RWPE2 (cell line): ENCODE data around the gene DICER1.

Source experiments
- ATAC-seq: fragments of 200-7000 bp; cut with Tn5 transposase; 3 replicates; pipeline ENCODE4 v1.9.1; 2021; ENCODE audit warnings: low read depth
- DNase-seq: peaks from one replicate; pipeline ENCODE4 v3.0.0-alpha.2; 2020; ENCODE audit warnings: low spot score
- H3K27ac ChIP-seq: fragments of 450-650 bp; 2 replicates; pipeline ENCODE4 v1.5.1; 2017; ENCODE audit warnings: mild to moderate bottlenecking; ENCODE audit not compliant: poor library complexity, severe bottlenecking
- H3K27me3 ChIP-seq: fragments of 250-450 bp; sonication (Bioruptor Pico); 2 replicates; pipeline ENCODE4 v1.5.1; 2021; ENCODE audit warnings: mild to moderate bottlenecking, moderate library complexity; ENCODE audit not compliant: insufficient read depth, poor library complexity, severe bottlenecking
- H3K36me3 ChIP-seq: fragments of 250-450 bp; sonication (Bioruptor Pico); 2 replicates; pipeline ENCODE4 v1.5.1; 2020; ENCODE audit warnings: low read depth, mild to moderate bottlenecking, moderate library complexity
- H3K4me1 ChIP-seq: fragments of 250-450 bp; sonication (Bioruptor Pico); 2 replicates; pipeline ENCODE4 v1.5.1; 2021; ENCODE audit warnings: mild to moderate bottlenecking, moderate library complexity; ENCODE audit not compliant: insufficient read depth, poor library complexity, severe bottlenecking
- H3K4me3 ChIP-seq: fragments of 250-450 bp; sonication (Bioruptor Pico); 2 replicates; pipeline ENCODE4 v1.5.1; 2021; ENCODE audit warnings: mild to moderate bottlenecking, moderate library complexity; ENCODE audit not compliant: severe bottlenecking
- H3K9me3 ChIP-seq: fragments of 250-450 bp; sonication (Bioruptor Pico); 2 replicates; pipeline ENCODE4 v1.5.1; 2021; ENCODE audit warnings: mild to moderate bottlenecking, moderate library complexity; ENCODE audit not compliant: severe bottlenecking
- TF ChIP-seq, protein P1 (sequence below): fragments of 450-650 bp; IDR thresholded peaks from one replicate; pipeline ENCODE4 v1.5.1; 2017; ENCODE audit warnings: mild to moderate bottlenecking, moderate library complexity; ENCODE audit not compliant: poor library complexity, severe bottlenecking

Gene DICER1

DNA sequence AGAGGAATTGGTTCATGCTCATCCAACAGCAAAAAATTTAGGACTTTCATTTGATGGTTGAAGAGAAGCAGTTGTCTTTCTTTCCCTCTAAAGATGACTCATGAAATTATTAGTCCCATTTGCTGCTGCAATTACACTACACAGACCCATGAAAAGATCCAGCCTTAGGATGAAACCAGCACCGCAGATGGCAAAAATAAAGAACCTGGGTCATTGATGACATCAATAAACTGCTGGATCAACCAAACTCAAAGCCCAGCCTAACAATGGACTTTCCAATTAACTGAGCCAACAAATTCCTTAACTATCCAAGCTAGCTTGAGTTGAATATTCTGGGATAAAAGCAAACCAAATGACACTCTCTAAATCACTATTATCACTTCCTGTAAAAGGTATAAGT lies 20.7 kb downstream of the DICER1 start:
- ATAC-seq: no peak
- H3K27ac ChIP-seq: no peak overlapping the region

DNA sequence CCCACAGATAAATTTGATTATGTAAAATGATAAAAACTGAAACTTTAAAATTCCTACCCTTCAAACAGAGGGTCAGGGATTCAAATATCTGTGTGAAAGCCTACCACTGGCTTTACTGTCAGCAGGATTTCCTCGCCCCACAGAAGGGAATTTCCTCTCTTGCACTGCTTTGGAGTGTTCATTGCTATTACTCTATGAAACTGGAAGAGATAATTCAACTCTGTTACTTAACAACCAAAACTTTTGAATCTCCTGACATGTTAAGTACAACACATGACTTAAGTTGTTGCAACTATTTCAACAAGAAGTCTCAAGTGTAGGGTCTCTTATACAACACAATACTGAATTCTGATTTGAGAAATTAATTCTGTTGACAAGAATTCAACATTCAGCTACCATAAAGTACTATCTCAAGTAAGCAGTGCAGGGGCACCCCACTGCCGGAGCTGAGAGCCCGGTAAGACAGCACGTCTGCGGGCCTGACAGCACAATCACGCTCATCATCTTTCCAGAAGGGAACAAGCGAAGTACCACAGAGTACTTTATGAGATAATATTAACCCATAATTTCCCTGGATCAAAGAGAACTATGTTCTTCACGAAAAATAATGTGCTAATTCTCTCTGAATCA lies 22.9 kb downstream of the DICER1 start:
- ATAC-seq (no peak), DNase-seq (no peak)
- TF ChIP-seq, protein P1, sequence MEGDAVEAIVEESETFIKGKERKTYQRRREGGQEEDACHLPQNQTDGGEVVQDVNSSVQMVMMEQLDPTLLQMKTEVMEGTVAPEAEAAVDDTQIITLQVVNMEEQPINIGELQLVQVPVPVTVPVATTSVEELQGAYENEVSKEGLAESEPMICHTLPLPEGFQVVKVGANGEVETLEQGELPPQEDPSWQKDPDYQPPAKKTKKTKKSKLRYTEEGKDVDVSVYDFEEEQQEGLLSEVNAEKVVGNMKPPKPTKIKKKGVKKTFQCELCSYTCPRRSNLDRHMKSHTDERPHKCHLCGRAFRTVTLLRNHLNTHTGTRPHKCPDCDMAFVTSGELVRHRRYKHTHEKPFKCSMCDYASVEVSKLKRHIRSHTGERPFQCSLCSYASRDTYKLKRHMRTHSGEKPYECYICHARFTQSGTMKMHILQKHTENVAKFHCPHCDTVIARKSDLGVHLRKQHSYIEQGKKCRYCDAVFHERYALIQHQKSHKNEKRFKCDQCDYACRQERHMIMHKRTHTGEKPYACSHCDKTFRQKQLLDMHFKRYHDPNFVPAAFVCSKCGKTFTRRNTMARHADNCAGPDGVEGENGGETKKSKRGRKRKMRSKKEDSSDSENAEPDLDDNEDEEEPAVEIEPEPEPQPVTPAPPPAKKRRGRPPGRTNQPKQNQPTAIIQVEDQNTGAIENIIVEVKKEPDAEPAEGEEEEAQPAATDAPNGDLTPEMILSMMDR: no peak
- peaks cover 3% of the 10 kb centered on the region for H3K4me1 ChIP-seq
- H3K36me3 ChIP-seq: peaks cover 52% of the 10 kb centered on the region
- H3K4me3 ChIP-seq: no peak overlapping the region
- H3K27ac ChIP-seq: no peak overlapping the region
- H3K27me3 ChIP-seq: no peaks in the 10 kb centered on the region
- H3K9me3 ChIP-seq: no peaks in the 10 kb centered on the region

More for the DNA sequence above, 20.7 kb downstream of the DICER1 start:
- Histone ChIP-seq H3K27me3 (no peaks in the 10 kb centered on the region), H3K4me1 (peaks cover 19% of the 10 kb centered on the region), H3K36me3 (peaks cover 45% of the 10 kb centered on the region), H3K9me3 (no peaks in the 10 kb centered on the region), H3K4me3 (no peak overlapping the region)
- TF ChIP-seq, protein P1: no peak
- no peak for DNase-seq

DNA sequence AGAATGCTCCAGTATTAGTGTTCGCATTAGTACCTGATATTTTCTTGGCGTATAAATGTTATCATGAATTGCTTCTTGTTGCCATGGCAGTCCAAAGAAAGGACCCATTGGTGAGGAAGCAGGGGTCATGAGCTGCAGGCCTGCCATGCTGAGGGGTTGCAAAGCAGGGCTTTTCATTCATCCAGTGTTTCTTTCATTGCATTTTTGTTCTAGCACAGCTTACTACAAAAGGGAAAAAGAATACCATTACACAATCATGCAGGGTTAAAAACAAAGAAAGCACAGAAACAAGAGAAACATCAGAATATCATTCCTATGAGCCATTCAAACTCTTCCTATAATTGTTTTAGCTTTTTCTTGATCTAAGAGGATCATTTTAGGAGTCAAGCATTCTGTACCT lies 24.0 kb downstream of the DICER1 start:
- no peak overlapping the region for H3K27ac ChIP-seq
- H3K4me1 ChIP-seq: no peaks in the 10 kb centered on the region
- TF ChIP-seq, protein P1: no peak
- no peak for ATAC-seq
- H3K27me3 ChIP-seq: no peaks in the 10 kb centered on the region
- H3K9me3 ChIP-seq: no peaks in the 10 kb centered on the region
- H3K4me3 ChIP-seq: no peak overlapping the region
- H3K36me3 ChIP-seq: peaks cover 62% of the 10 kb centered on the region
- no peak for DNase-seq

DNA sequence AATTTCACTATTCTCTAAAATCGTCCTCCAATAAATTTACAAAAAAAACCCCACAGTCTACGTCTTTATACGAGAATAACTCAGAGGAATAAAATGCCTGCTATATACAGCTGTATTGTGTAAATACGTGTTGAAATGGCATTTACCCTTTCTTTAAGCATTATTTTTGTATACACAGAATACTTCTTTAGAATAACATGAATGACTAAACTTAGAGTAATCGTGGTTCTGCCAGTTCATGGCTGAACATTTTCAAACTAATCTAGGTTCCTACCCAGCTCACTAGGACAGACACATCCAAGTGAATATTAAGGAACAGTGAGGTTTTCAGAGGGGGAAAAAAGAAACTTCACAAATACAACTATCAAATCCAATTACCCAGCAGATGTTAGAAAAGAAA lies 24.6 kb downstream of the DICER1 start:
- ATAC-seq: no peak
- Histone ChIP-seq H3K4me3 (no peak overlapping the region), H3K4me1 (no peaks in the 10 kb centered on the region), H3K27ac (no peak overlapping the region), H3K36me3 (peaks cover 65% of the 10 kb centered on the region), H3K9me3 (no peaks in the 10 kb centered on the region), H3K27me3 (no peaks in the 10 kb centered on the region)
- TF ChIP-seq, protein P1: no peak
- DNase-seq: no peak

DNA sequence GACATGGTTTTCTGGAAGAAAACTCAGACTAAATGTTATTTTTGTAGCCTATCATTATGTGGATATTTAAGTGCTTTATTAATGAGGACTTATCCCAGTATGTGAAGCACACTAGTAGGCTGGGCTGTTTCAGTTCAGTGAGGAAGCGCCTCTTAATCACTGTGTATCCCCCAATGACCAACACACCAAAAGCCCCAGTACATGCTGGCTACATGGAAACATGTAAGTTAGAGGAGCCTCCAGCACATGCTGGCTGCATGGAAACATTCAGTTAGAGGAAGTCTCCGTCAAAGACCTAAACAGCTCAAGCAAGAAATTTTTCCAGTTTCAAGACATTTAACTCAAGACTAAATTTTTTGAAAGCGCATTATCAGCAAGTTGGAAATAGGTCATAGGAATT lies 26.8 kb downstream of the DICER1 start:
- Histone ChIP-seq H3K27ac (no peak overlapping the region), H3K4me1 (no peaks in the 10 kb centered on the region), H3K36me3 (peaks cover 79% of the 10 kb centered on the region), H3K4me3 (no peak overlapping the region), H3K9me3 (no peaks in the 10 kb centered on the region), H3K27me3 (no peaks in the 10 kb centered on the region)
- ATAC-seq (no peak), DNase-seq (no peak)
- TF ChIP-seq, protein P1: no peak
